Middle frontal gyrus (tissue), 1 donor: Measurements from ENCODE around the gene CNKSR2.

Experiments used
- DNase-seq: peaks from one replicate; pipeline ENCODE4 v3.0.0-alpha.2; 2015; ENCODE audit warnings: low spot score; ENCODE audit errors: extremely low spot score

The CNKSR2 gene

DNA sequence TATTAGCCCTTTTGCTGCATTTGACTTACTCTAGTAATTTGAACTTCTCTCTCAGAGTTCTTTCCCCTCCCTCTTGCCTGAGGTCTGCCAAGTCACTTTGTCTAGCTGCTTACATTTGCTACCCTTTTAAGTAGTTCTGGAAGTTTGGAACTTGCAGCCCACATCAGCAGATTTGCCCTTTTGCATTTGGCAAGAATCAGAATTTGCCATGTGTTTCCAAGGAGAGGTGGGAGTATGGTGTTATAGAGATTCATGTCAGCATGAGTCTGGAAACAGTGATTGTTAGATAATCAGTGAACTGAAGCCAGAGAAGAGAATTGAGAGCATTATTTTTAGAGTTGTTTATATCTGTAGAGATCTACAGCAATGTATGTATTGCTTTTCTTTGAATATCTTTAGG, 231.8 kb downstream of the CNKSR2 start:
- peak; percentile 13 for DNase-seq

DNA sequence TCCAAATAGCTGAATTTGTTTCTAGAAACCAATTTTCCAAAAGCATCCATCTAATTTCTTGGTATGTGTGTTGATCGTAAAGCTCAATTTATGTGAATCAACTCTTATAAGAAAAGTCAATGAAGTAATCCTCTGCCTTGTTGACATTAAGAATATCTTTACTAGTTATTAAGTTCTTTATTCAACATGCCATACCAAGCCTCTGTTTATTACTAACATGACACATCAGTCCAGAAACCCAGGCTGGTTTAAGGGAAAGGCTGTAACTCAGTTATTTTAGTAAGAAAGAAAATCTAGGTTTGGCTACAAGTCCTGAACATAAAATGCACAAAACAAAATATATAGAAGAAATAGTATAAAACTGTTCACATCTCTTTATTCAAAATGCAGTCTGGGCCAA, 235.9 kb downstream of the CNKSR2 start:
- DNase-seq: no peak

DNA sequence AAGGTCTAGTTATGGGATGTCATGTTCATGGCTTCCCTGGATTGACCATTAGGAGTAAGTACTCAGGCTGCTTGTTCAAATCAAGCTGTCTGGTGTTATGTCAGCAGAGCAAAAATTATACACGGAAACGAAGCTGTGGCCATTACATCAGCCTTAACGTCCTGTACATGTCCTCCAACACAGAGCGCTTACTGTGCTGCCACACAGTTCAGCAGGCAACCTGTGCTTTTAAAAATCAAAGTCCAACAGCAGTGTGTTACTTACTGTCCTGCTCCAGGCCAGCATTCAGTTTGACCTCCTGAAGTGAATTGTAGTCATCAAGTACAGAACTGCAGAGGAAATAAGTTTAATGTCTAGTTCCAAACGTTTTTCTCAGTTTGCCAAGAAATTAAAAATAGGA, 237.9 kb downstream of the CNKSR2 start:
- no peak for DNase-seq

DNA sequence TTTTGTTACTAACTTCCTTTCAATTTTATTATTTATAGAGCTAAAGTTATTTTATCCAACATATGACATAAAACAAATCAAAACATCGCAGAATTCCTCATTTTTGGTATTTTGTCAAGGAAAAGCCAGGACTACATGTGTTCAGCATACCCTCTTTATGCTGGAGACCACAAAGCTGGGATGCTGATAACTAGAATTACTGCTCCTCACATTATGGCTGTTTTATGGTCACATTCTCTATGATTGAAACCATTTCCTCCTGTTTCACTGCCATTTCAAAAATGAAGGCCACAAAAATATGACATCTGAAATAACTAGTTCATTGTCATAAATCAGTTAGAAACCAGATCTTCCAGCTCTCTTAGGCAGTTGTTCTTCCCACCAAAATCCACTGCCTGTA, 242.2 kb downstream of the CNKSR2 start:
- DNase-seq: no peak

DNA sequence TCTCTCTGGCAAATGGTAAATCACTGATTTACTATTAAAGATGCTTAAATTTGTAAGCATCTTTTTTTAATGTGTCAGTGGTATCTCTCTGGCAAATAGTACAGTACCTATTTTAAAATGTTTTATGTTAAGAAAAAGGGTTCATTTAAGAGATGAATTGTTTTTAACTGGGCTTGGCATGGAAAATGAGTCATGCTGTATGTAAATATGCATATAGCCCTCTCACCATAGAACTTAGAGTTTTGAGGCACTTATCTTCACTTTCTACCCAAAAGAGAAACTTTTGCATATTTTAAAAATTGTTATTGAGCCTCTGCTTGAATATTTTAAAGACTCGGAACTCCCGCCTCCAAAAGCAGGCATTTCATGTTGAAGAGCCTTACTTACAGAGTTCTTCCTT, 246.0 kb downstream of the CNKSR2 start:
- no peak for DNase-seq

DNA sequence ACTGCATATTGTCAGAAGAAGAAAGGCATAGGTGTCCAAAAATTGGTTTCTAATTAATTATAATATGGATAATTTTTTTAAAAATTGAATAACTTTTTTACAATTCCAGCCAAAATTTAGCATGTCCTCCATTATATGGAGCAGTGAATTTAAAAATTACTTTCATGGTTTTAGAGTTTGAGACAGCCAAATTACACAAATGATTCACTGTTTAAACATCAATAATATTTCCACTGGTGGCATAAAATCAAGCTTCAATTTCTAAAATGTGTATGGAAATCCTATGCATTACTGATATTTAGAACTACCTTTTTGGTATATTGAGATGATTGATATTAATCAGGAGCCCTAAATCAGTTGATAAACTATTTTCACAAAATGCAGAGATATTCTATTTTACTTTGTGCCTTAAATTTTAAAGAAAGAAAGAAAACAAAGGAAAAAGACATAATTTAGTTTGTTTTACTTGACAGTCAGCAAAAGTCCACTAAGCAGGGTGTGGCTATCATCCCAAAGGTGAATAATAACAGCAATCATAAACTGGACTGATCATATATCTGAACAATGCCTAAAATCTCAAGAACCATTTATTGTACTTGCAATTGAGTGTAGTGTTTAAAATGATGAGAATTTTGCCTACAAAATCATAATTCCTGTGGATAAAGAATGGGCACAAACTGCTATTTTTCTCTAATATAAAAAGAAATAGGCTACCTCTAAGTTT, 249.7 kb downstream of the CNKSR2 start:
- DNase-seq: no peak

DNA sequence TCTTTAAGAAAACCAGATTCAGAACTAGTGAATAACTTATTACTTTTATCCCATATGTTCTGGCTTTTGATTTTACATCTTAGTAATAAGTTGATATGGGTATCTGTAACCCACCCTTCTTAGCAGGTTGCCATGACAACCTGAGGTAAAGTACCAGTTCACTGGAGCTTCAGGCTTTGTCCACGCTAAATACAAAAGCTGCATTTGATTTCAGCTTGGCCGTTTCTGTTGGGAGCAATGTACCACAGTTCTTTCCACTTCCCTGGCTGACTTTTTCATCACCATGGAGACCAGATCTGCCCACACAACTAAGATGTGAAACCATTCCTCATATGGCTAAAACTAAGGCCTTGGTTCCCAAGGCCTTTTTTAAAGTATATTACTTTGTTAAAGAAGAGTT, 257.8 kb downstream of the CNKSR2 start:
- DNase-seq: no peak

DNA sequence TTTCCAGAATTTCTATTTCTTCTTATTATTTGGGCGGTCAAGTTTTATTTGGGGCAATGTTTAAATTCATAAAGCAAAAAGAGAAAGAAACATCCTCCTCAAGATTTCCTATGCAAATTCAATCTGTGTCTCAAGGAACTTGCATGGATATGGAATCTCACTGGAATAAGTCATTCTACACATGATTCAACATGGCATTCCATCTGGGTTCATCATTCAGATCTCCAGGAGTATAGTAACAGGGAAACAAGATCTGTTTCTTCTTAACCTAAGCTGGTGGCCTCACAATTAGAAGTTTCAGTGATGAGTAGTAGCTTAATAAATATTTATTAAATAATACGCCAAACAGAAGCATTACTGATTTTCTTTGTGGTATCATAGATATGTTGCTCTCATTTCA, 264.1 kb downstream of the CNKSR2 start:
- no peak for DNase-seq

DNA sequence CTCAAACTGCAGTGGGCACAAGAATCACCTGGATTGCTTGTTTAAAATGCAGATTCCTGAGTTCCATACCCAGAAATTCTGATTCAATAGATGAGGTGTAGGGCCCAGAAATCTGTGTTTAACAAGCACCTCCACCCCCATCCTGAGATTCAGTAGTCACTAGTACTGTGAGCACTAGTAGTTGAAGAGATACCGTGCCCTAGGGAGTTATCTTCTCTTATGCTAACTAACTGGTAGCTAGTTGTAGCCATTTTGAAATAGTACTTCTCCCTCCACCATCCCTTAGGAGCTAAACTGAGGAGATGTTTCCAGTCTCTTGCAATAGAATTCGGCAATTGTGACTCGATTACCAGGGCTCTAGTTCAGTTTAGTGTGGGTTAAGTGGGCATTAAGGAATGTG, 265.6 kb downstream of the CNKSR2 start:
- no peak for DNase-seq

DNA sequence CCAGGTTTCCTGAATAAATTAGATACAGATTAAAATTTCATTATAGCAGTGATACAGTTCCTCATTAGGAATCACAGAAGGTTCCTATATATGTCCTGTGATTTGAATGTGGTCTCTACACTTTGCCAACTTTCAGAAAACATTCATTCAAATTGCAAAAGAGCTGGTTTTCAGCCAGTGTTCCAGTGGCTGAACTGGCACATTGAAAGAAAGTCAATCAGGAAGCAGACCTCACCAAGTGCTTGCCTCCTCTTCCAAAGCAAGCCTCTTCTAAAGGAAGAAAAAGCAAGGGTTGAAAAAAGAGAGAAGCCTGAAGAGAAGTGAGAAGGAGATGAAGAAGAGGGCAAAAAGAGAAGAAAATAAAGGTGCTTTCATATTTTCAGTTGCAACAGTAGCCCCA, 271.2 kb downstream of the CNKSR2 start:
- no peak for DNase-seq

DNA sequence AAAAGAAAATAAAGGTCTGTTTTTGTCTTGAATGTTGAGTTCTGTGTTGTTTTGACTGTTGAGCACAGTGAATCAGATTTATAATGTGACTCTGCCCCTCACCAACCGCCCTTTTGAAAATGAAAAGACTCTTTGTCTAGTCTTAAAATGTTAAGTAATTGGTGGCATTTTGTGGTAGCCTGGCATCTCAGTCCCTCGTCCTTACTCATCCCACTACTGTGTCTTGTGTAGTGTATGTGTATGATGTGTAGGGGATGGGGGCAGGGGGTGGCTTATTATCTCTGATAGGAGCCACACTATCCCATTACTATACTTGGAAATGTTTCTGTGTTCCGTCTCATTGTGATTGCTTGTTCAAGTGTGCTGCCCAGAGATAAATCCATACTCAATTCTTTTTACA, 271.7 kb downstream of the CNKSR2 start:
- DNase-seq: no peak

DNA sequence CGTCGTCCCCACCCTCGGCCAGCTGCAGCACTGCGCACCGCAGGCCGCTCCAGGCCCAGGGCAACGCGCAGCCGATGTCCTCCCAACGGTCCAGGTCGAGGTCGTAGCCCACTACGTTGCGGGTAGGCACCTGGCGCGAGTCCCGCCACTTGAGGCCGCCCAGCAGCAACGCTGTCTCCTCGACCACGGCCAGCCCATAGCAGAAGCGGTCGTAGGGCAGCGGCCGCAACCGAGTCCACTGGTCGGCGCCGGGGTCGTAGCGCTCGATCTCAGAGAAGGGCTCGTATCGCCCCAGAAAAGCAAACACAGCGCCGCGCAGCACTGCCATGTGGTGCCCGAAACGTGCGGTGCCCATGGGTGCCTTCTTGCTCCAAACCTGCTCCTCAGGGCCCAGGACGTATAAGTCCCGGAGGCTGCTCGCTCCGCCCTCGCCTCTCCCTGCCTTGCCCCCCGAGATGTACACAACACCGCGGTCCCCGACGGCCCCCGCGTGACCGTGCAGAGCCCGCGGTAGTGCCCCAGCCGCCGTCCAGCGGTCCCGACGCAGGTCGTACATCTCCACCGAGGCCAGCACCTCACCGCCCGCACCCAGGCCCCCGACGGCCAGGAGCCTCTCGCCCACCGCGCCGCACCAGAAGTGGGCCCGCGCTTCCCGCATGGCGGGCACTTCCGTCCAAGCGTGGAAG, 281.8 kb downstream of the CNKSR2 start:
- DNase-seq: no peak

DNA sequence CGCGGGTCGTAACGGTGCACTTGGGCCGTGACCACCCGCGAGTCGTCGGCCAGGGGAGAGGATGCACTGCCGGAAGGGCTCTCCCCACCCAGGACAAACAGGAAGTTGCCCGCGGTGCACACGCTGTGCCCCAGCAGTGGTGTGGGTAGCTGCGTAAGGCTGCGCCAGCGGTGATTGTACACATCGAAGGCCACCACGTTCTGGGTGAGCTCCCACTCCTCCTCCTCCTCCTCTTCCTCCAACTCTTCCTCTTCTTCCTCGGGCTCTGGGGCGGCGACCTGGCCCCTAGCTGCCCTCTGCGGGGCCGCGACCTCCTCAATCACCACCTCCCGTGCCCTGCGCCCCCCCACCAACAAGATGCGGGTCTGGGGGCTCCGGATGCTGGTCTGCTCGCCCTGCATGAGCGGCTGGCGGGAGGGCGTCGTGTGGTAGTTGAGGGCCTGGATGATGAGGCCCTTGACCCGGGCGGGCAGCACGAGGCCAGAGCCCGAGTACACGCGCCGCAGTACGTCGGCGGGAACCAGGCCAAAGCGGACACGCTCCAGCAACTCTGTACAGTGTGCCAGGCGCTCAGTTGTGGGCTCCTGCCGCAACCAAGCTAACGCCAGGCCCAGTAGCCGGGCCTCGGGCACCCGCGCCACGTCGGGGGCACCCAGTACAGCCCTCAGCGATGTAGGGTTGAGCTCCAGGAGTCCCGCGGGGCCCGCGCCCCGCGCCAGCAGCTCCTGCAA, 282.5 kb downstream of the CNKSR2 start:
- no peak for DNase-seq

DNA sequence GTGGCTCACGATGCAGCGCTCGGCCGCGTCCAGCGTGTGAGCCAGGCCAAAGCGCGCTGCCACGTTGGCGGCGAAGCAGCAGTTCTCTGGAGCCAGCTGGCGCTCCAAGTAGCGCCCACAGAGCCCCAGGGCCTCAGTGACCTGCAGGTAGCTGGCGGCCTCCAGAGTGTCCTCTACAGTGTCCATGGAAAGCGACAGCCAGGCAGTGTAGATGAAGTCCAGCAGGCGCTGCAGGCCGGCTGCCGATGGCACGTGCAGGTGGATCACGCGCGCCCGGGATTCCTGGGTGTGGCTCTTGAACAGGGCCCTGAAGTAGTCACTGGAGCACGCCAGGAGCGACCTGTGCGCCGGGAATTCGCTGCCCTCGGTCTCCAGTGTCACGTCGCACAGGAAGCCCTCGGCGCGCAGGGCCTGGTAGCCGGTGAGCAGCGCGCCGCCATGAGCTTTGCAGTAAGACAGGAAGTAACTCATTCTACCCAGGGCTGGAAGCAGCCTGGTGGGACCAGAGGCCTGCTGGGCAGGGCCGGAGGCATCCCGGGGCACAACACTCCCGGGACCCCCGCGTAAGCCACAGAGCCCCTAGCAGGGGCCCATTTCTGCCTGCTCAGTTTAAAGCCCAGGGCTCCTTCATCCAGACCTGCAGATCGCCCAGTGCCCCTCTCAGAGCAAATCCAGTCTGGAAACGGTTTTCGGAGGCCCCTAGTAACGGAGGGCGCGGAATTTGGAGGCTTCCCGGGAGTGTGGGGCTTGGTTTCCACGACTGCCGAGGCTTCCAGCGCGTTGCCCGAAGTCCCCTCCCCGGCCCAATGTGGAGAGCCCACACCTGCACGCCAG, 283.3 kb downstream of the CNKSR2 start:
- DNase-seq: no peak

DNA sequence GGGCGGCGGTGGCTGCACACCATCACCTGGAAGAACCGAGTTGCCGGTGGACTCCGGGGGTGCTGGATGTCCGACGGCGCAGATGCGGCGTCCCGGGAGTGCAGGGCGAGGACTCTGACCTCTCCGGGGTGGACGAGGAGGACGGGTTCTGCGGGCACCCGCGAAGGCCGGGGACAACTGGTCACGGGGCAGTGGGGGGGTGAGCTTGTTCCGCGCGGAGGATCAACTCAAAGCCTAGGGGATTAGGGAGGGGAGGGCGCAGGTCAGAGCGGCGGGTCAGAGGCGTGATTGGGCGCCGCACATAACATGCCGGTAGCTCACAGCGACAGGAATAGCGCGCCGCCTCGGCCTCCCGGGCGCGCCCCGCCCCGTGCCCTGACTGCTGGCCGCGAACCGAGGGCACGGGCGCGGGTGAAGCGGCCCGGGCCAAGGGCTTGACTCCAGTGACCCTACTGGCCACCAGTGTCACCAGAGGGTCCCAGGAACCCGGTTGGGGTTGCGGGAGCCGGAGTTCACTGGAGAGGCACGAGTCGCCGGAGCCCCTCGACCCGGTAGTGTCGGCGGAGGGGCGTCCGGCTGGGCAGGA, 284.0 kb downstream of the CNKSR2 start, which contains the start of gene KLHL34:
Gene KLHL34, minus strand, starts transcription at position 179 of the 586 bp plus-strand sequence. CDS start 542 bp downstream, outside the sequence.
- no peak for DNase-seq

DNA sequence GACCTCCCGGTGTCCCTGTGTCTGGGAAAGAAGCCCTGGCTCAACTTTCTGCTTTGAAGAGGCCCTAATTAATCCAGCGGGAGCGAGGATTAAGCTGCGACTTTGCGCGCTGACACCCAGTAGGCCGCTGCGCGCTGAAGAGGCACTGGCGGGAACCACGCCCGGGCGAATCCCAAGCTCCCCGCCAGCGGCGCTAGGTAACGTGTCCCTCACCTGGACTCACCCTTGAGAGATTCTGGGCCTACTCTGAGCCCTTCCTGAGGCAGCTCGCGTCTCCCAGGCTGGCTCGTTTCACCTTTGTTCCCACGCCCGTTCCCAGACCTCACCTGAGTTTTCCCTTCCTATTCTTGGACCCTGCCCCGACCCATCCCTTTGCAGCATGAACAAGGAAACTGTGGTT, 284.5 kb downstream of the CNKSR2 start:
- no peak for DNase-seq

DNA sequence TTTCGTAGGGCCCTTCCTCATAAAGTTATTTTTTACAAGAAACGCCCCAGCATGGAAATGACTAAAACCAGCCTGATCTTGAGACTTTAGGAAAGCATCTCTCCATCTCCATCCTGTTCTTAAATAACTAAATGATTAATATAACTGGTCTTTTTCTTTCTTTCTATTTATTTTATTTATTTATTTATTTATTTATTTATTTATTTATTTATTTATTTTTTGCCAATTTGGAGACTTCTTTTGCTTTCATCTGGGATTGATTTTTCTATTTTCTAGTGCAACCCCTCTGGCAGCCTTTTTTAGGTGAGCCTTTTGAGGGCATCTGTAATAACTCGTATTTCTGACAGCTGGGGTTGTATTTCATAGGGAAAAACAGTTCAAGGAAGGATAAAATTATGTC, 285.1 kb downstream of the CNKSR2 start:
- no peak for DNase-seq

DNA sequence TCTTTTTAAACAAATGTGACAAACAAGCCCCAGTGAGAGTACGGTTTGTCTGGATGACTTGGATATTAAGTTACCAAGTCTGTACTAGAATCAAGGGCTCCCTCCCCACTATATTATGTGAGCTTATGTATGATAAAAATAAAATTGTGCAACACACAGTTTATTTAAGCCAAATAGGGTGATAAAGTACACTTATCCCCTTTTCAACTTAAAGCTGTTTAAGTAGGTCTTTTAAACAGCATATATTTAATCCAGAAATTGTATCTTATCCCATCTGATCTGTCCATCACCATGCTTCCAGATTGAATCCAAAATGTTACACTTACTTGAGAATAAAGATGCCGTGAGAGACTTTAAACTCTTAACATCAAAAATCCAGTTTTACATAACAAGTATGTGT, 285.9 kb downstream of the CNKSR2 start:
- no peak for DNase-seq

DNA sequence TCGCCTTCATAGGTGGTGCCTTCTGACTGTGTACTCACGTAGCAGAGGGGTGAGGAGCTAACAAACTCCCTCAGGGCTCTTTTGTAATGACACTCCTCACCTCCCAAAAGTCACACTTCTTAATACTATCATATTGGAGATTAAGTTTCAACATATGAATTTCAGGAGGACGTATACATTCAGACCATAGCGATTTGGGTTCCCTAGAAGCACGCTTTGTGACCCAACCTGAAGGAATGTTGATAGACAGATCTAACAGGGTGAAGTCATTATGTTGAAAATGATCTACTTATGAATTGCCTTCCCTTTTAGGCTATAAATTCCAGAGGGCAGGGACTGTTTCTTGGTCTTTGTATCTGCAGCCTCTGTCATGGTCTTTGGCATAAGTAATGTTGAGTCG, 287.1 kb downstream of the CNKSR2 start:
- DNase-seq: no peak

DNA sequence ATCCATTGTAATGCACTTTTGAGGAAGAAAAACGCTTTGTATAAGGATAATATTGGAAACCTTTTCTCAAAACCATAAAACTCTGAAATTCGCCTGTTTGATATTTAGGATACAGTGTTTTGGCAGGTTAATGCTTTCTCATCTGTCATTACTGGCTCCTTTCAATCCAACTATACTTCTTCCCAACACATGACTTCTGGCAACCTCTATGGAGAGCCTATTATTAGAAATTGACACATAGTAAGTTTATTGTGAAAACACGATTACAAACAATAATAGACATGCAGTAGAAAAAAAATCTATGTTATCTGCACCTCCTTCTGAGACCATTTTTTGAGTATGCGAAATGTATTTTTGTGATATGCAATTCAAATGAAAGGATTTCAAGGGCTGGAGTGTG, 288.5 kb downstream of the CNKSR2 start:
- DNase-seq: no peak

DNA sequence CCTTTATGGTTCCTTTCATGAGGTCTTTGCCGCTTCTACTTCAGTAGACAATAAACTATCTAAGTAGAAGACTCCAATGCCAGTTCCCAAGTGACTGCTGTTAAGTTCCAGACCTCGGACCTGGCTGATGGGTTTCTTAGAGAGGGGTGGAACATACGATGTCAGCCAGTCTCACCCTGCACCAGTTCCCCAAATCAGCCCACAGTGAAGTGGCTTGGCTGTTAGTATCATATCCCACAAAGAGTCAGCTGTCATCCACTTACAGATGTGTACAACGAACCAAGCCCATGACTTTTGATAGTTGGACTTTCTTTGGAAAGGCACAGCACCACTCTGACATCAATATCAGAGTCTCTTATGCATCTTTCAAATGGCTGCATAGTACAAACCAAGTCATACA, 292.0 kb downstream of the CNKSR2 start:
- no peak for DNase-seq
